Large intestine (tissue), 12 donors: ENCODE data around the gene LMX1A. TPM values are rescaled to one million over a fixed set of nuclear protein-coding genes. Genes with fewer than 3 reads are reported as not detected.

Experiments
- DNase-seq, 2 donors: peaks; one replicate each; pipeline versions ENCODE4 v3.0.0 to v3.0.0-alpha.2; 2013
- H3K27ac ChIP-seq: one replicate; pipeline ENCODE4 v1.5.1; 2013; ENCODE audit warnings: low read length
- H3K27me3 ChIP-seq: 2 replicates; pipeline ENCODE4 v1.6.1; 2013; ENCODE audit warnings: low read length; ENCODE audit not compliant: control insufficient read depth, insufficient read depth
- H3K36me3 ChIP-seq: 2 replicates; pipeline ENCODE4 v1.6.1; 2013; ENCODE audit warnings: low read length; ENCODE audit not compliant: control insufficient read depth, insufficient read depth
- H3K4me1 ChIP-seq: one replicate; pipeline ENCODE4 v1.6.1; 2013; ENCODE audit warnings: low read length; ENCODE audit not compliant: control insufficient read depth, insufficient read depth
- H3K4me3 ChIP-seq: one replicate; pipeline ENCODE4 v1.5.1; 2013; ENCODE audit warnings: low read length
- H3K9me3 ChIP-seq: one replicate; pipeline ENCODE4 v1.6.1; 2013; ENCODE audit warnings: mild to moderate bottlenecking, low read depth, low read length, moderate library complexity; ENCODE audit not compliant: control insufficient read depth
- WGBS: methylation state at CpG from one replicate; pipeline ENCODE4 v1.1.5; 2013; ENCODE audit warnings: low lambda C conversion rate; ENCODE audit not compliant: insufficient coverage; 5-methylcytosine and 5-hydroxymethylcytosine counted together
- long read RNA-seq, 11 donors: transcript quantifications; one replicate each; lab custom pipeline, GENCODE V29; 2026
- polyA plus RNA-seq: library from polyadenylated mRNA; unstranded; fragments of 120-200 nt; gene quantifications from one replicate; pipeline ENCODE4 v1.2.1, GENCODE V29; 2013

The LMX1A gene
- 1.3 TPM for polyA plus RNA-seq
- long read RNA-seq, donor 1 = 0 reads
- long read RNA-seq, donor 2 = 0 reads
- long read RNA-seq, donor 3 = 0 reads
- long read RNA-seq, donor 4 = 0 reads
- long read RNA-seq, donor 5, partial matches to known transcripts = 0 of 1 reads
- long read RNA-seq, donor 5, other reads (novel, unspliced or antisense) = 0 of 1 reads
- long read RNA-seq, donor 6 = 0 reads
- long read RNA-seq, donor 7 = 0 reads
- long read RNA-seq, donor 8 = 0 reads
- long read RNA-seq, donor 9 = 0 reads
- long read RNA-seq, donor 10 = 0 reads
- long read RNA-seq, donor 11 = 0 reads

DNA sequence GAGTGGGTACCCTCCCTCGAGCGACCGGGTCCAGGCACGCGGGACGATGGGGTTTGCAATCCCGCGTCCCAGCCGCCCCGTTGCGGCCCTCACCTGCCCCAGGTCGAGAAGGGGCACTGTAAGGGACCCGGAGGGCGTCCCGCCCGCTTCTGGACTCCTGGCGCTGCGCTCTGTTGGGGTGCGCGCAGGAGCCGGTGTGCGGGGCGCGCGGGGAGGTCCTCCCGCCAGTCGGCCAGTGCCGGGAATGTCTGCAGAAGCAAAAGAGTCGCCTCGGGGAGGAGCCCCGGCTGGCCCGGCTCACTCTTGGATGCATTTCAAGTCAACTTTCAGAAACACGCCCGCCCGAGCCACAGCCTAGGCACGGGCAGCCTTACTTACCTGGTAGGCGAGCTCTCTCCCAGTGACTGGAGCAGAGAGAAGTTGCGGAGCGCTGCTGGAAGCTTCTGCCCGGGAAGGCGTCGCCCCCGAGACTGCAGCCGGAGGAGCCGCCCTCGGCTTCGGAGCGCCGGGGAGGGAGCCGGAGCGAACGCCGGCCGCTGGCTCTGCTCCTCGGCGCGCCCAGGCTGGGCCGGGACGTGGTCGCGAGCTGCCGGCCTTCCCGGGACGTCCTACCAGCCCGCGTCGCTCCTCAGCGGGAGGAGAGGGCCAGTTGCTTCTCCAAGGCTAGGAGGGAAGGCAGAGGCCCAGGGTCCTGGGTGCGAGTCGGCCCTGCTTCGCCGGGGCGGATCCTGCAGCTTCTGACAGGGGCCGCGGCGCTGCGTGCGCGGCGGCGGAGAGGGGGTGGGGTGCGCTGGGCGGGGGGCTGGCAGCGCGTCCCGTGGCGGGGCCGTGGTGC lies at the start of gene LMX1A:
Gene LMX1A, minus strand, starts transcription at position 739 of the 835 bp plus-strand sequence. CDS start 1,156 bp downstream, outside the sequence.
- H3K9me3 ChIP-seq = peaks cover 2% of the 10 kb centered on the region
- peak in 1 of 2 donors; percentile 30 for DNase-seq
- peaks cover 13% of the 10 kb centered on the region for H3K4me1 ChIP-seq
- no peak within 1 kb of the TSS for H3K27ac ChIP-seq
- H3K4me3 ChIP-seq = no peak within 1 kb of the TSS
- H3K27me3 ChIP-seq = peaks cover 95% of the 10 kb centered on the region
- no CpG with 5 or more reads among the region's 88 CpGs for WGBS
- no peaks in the 10 kb centered on the region for H3K36me3 ChIP-seq

DNA sequence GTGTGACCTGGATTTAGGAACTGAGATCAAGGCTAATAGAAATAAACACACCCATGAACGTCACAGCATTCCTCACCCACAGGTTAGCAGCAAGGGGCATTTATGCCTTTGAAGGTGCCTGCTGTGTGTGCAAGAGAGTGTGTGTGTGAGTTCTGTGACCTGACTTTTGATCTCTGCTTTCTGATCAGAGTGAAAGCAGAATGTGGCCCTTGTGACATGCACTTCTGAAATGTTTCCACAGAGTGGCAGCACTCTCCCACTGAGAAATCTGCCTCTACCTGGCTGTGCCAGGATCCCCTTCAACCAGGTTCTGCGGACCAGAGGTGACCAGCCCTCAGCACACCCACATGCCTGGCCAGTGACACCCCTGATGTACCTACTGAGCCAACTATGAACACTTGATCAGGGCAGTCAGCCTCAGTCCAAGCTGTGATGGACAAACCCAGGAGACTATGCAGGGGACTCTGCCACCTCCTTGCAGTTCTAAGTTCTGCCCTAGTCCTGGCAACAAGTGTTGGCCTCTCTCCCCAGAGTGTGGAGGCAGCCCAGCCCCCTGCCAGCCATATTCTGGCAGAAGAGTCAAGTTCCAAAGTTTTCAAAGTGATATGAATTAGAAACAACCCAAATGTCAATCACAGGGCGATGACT lies 47.4 kb upstream of the LMX1A start:
- DNase-seq = peak in 1 of 2 donors; percentile 39
- WGBS = 100% methylated on average over 1 of the region's 3 CpGs

DNA sequence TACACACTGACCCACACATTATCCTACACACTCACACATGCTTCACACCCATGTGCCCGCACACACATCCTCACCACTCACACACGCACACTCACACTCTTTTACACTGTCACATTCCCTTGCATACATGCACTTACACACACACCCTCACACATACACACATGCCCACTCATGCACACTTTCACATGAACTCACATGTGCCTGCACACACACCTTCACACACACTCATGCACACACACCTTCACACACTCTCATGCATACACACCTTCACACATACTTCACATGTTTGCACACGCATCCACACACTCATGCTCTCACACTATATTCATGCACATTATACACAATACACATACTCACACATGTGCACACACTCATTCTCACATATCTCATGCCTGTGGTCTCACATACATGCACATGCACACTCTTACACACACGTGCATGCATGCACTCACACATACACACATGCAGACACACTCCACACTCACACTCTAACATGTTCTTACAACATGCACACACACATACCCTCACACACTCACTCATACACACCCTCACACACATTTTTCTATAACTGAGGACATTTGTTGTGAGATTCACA lies 46.1 kb upstream of the LMX1A start:
- H3K4me3 ChIP-seq = no peak overlapping the region
- no peaks in the 10 kb centered on the region for H3K36me3 ChIP-seq
- no peaks in the 10 kb centered on the region for H3K4me1 ChIP-seq
- no peak for DNase-seq
- no peaks in the 10 kb centered on the region for H3K9me3 ChIP-seq
- 88% methylated on average over 1 of the region's 4 CpGs for WGBS
- no peak overlapping the region for H3K27ac ChIP-seq
- H3K27me3 ChIP-seq = no peaks in the 10 kb centered on the region

More for the DNA sequence above, 47.4 kb upstream of the LMX1A start:
- Histone ChIP-seq H3K36me3 (no peaks in the 10 kb centered on the region), H3K27ac (no peak overlapping the region), H3K27me3 (no peaks in the 10 kb centered on the region), H3K9me3 (no peaks in the 10 kb centered on the region), H3K4me1 (no peaks in the 10 kb centered on the region), H3K4me3 (no peak overlapping the region)

DNA sequence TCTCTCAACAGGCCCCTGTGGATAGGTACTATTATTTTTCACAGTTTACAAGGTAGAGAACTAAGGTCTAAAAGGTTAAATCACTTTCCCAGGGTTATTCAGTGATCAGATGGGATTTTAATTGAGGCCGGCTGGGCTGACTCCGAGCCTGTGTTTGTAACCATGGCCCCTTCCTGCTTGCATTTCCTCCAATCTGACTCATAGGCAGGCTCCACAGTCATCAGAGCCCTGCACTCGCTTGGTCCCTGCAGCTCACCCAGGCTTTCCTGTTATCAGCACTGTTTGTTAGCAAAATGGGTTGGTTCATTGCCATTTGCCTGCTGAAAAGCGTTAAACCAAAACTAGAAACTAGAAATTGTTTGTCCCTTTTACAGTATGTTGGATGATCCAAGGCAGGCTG lies 41.4 kb upstream of the LMX1A start:
- DNase-seq = peak in 1 of 2 donors; percentile 5
- H3K4me1 ChIP-seq = no peaks in the 10 kb centered on the region
- H3K27ac ChIP-seq = no peak overlapping the region
- no peaks in the 10 kb centered on the region for H3K36me3 ChIP-seq
- no CpG with 5 or more reads among the region's 4 CpGs for WGBS
- no peaks in the 10 kb centered on the region for H3K9me3 ChIP-seq
- H3K27me3 ChIP-seq = no peaks in the 10 kb centered on the region
- no peak overlapping the region for H3K4me3 ChIP-seq

DNA sequence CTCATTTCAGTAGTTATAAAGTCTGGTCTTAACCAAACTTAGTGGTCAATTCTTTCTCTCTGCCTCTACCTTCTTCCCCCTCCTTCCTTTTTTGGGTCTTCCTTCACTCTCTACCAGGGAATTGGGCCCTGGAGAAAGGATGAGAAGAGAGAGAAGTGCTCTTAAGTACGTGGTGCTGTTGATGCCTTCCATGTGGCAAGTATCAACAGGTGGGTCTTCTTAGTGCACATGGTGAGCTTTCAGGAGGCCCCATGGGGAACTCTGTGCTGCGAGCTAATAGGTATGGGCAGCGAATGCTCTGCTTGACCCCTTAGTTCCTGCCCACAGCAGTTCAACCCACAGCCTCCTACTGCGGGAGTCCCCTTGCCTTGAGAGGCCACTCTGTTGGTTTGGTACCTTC lies 39.4 kb upstream of the LMX1A start:
- Histone ChIP-seq H3K27me3 (peaks cover 7% of the 10 kb centered on the region), H3K4me3 (no peak overlapping the region)

DNA sequence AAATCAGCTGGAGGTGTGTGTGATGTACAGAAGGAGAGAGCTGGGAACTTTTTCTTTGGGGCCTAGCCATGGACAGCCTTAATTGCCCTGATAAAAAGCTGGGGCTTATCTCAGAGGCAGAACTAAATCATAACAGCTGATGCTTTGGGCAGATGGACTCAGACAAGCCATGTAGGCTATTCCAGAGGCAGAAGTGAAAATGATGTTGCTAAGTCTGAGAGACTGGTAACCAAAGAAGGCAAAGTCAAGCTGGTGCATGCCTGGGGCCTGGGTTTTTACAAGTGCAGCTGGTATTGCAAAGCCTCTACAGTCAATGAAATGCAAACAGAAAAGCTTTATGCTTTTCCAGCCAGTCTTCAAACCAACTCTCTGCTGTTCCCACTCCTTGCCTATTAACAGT lies 39.0 kb upstream of the LMX1A start:
- peaks cover 10% of the 10 kb centered on the region for H3K27me3 ChIP-seq

More for the DNA sequence above, 39.4 kb upstream of the LMX1A start:
- Histone ChIP-seq H3K36me3 (no peaks in the 10 kb centered on the region), H3K9me3 (no peaks in the 10 kb centered on the region), H3K4me1 (no peaks in the 10 kb centered on the region), H3K27ac (no peak overlapping the region)
- WGBS = no CpG with 5 or more reads among the region's 4 CpGs
- DNase-seq = no peak

DNA sequence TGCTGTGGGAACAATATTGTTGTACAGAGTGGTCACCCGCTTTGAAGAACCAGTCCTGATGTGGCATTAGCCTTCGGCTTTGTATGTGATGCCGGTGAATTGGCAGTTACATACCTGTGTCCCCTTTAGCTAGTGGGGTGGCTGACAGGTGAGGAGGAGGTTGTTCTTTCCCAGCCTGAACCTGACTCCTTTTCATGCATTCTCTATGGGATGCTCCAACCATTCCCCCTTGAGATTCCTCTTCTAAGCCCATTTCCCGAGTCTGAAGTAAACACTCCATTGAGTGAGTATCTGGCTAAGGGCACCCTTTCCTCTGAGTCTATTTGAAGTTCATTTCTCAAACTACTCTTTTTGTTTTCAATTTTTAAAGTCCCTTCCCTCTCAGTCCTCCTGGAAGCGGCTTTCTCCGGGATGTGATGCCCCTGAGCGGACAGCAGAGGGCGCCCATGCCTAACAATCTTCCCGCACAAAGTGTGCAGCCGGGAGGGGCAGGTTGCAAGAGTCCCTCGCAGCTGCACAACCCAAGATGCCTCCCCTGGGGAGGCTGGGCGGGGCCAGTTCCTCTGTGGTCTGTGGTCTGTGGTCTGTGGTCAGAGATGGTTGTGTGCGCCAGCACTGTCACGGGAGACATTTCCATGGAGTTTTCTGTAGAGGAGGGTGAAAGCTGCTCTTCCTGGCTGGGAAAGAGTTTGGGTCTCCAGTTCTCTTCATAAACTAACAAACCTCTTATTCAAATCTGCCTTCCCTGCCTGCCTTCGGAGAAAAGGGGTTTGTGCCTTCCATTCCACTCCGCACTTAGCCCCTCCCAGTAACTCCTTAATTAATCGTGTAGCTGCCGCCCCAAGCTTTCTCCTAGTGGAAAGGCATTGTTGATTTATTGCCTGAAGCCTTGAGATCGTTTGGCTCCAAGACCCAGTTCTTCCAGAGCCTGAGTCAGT lies 36.4 kb upstream of the LMX1A start:
- no CpG with 5 or more reads among the region's 19 CpGs for WGBS
- Histone ChIP-seq H3K9me3 (no peaks in the 10 kb centered on the region), H3K4me1 (no peaks in the 10 kb centered on the region), H3K4me3 (no peak overlapping the region), H3K27ac (no peak overlapping the region), H3K36me3 (no peaks in the 10 kb centered on the region), H3K27me3 (peaks cover 23% of the 10 kb centered on the region)
- DNase-seq = peak; percentile 56 to 72

More for the DNA sequence above, 39.0 kb upstream of the LMX1A start:
- no peak overlapping the region for H3K4me3 ChIP-seq
- no peak overlapping the region for H3K27ac ChIP-seq
- H3K36me3 ChIP-seq = no peaks in the 10 kb centered on the region
- no peak for DNase-seq
- no peaks in the 10 kb centered on the region for H3K9me3 ChIP-seq
- no peaks in the 10 kb centered on the region for H3K4me1 ChIP-seq

DNA sequence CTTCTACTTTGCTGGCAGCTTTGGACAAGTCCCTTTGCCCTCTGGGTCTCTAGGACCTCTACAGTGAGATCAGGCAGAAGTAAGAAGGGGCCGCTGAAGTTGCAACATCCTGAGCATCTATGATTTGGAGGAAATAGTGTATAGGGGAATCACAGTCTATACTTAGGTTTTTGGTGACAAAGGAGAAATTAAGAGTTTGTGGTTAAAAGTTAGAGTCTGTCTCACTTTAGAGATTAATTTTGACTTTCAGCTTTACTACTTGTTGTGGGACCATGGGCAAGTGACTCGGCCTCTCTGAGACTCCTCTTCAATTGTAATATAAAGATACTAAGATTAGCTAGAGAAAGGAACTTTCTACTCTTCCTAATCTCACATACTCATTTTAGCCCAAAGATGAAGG lies 33.1 kb upstream of the LMX1A start:
- no peak for DNase-seq
- Histone ChIP-seq H3K36me3 (no peaks in the 10 kb centered on the region), H3K27ac (no peak overlapping the region), H3K4me3 (no peak overlapping the region), H3K4me1 (no peaks in the 10 kb centered on the region), H3K27me3 (peaks cover 33% of the 10 kb centered on the region), H3K9me3 (no peaks in the 10 kb centered on the region)
- 75% methylated on average over 1 of the region's 2 CpGs for WGBS

DNA sequence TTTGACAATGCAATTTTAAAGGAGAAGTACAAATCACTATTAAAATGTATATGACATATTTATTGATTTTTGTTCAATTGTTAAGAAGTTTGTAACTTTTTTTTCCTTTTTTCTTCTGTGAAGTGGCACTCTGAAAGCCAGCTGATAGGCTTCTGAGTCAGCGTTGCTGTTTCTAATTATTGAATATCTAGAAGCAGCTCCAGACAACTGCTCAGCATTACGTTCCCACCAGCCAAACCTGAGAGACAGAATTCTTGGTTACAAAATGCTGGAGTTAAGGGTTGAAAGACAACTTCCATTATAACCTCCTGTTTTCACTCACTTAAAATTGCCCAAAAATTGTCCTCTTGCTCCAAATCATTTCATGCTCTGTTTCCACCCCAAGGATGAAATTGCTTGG lies 31.4 kb upstream of the LMX1A start:
- DNase-seq = no peak
- no peak overlapping the region for H3K27ac ChIP-seq
- H3K27me3 ChIP-seq = peaks cover 33% of the 10 kb centered on the region
- no CpG with 5 or more reads among the region's 2 CpGs for WGBS
- H3K4me1 ChIP-seq = no peaks in the 10 kb centered on the region
- H3K9me3 ChIP-seq = no peaks in the 10 kb centered on the region
- no peaks in the 10 kb centered on the region for H3K36me3 ChIP-seq
- H3K4me3 ChIP-seq = no peak overlapping the region
